ENCODE data around the gene CACNB1.

DNA sequence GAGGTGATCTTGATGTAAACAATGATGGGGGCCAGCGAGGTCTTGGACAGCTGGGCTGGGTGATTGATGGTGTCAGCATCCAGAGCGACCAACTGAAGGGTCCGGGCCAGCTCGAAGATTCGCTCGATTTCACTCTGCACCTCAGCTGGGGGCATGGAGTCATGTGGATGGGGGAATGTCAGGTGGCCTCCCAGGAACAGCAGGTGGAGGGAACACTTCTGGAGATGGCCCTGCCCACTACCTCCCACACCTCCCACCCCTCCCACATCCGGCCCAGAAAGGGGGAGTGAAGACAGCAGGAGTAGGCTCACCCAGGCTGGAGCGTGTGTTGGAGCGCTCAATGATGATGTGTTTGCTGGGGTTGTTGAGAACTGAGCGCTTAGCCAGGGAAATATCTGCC is 13.7 kb downstream of the CACNB1 start:
- TF ChIP-seq, protein P1, sequence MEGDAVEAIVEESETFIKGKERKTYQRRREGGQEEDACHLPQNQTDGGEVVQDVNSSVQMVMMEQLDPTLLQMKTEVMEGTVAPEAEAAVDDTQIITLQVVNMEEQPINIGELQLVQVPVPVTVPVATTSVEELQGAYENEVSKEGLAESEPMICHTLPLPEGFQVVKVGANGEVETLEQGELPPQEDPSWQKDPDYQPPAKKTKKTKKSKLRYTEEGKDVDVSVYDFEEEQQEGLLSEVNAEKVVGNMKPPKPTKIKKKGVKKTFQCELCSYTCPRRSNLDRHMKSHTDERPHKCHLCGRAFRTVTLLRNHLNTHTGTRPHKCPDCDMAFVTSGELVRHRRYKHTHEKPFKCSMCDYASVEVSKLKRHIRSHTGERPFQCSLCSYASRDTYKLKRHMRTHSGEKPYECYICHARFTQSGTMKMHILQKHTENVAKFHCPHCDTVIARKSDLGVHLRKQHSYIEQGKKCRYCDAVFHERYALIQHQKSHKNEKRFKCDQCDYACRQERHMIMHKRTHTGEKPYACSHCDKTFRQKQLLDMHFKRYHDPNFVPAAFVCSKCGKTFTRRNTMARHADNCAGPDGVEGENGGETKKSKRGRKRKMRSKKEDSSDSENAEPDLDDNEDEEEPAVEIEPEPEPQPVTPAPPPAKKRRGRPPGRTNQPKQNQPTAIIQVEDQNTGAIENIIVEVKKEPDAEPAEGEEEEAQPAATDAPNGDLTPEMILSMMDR (IDR thresholded peaks at IDR 0.05; ENCODE audit: low read length): no peak
- TF ChIP-seq EZH2phosphoT487 (IDR thresholded peaks at IDR 0.05; ENCODE audit: low read length): no peak
- no peak for TF ChIP-seq EZH2 (optimal IDR thresholded peaks at IDR 0.05; ENCODE audit: low read depth, low read length)
